Liver (tissue), 3 donors: ENCODE results near the gene GAP43.

Source experiments
- EGR1 ChIP-seq, 2 donors: IDR thresholded peaks; 2 replicates each; pipeline ENCODE4 v1.6.1; 2016 to 2018; ENCODE audit warnings: antibody characterized with exemption in 2 of 2, low read depth in 2 of 2
- FOXA2 ChIP-seq: IDR thresholded peaks from 2 replicates; pipeline ENCODE4 v1.6.1; 2016; ENCODE audit warnings: antibody characterized with exemption
- GABPA ChIP-seq, 2 donors: IDR thresholded peaks in 1 of 2; conservative IDR thresholded peaks in 1 of 2; 2 replicates each; pipeline ENCODE4 v1.6.1; 2016; ENCODE audit warnings: antibody characterized with exemption in 2 of 2, mild to moderate bottlenecking in 1 of 2, moderate library complexity in 1 of 2
- JUND ChIP-seq, 2 donors: IDR thresholded peaks; 2 replicates each; pipeline ENCODE4 v1.6.1; 2016; ENCODE audit warnings: antibody characterized with exemption in 2 of 2
- RAD21 ChIP-seq, 2 donors: IDR thresholded peaks; 2 replicates each; pipeline ENCODE4 v1.6.1; 2016; ENCODE audit warnings: antibody characterized with exemption in 2 of 2, mild to moderate bottlenecking in 2 of 2
- RXRA ChIP-seq, 2 donors: IDR thresholded peaks; 2 replicates each; pipeline ENCODE4 v1.6.1; 2017 to 2018; ENCODE audit warnings: antibody characterized with exemption in 2 of 2, mild to moderate bottlenecking in 1 of 2
- SP1 ChIP-seq: IDR thresholded peaks from 2 replicates; pipeline ENCODE4 v1.6.1; 2018; ENCODE audit warnings: antibody characterized with exemption, mild to moderate bottlenecking
- TAF1 ChIP-seq: conservative IDR thresholded peaks from 2 replicates; pipeline ENCODE4 v1.6.1; 2016; ENCODE audit warnings: antibody characterized with exemption, mild to moderate bottlenecking
- YY1 ChIP-seq: IDR thresholded peaks from 2 replicates; pipeline ENCODE4 v1.6.1; 2016; ENCODE audit warnings: antibody characterized with exemption, mild to moderate bottlenecking
- TF ChIP-seq, protein P1 (sequence below): fragments of 150-350 bp; IDR thresholded peaks from 2 replicates; pipeline ENCODE4 v1.5.1; 2017; ENCODE audit warnings: improper control_type of control experiment, low read depth, low read length; ENCODE audit not compliant: missing input control
- TF ChIP-seq, protein P2 (sequence below): IDR thresholded peaks from 2 replicates; pipeline ENCODE4 v1.6.1; 2016; ENCODE audit warnings: antibody characterized with exemption
- TF ChIP-seq, protein P3 (sequence below): IDR thresholded peaks from 2 replicates; pipeline ENCODE4 v1.6.1; 2016; ENCODE audit warnings: antibody characterized with exemption
- TF ChIP-seq, protein P4 (sequence below): IDR thresholded peaks from 2 replicates; pipeline ENCODE4 v1.6.1; 2016; ENCODE audit warnings: antibody characterized with exemption, mild to moderate bottlenecking
- TF ChIP-seq, protein P5 (sequence below): IDR thresholded peaks from 2 replicates; pipeline ENCODE4 v1.6.1; 2016; ENCODE audit warnings: antibody characterized with exemption
- donor health status: healthy.
- donor health status: healthy.

DNA sequence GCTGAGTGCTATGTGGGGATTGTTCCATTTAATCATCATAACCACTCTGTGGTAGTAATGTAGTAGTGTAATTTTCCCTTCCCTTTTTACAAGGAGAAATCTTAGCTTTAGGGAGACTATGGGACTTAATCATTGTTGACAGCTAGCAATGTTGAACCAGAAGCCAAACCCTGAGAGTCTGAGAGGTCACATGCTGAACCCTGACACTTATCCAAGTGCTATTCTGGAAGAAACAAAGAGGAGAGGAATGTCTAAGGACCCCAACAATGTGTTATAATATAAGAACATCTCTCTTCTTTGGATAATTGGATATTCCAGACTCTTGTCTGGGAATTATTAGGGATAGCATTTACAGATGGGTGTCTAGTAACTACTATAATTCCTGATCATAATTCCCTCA, 58.4 kb downstream of the GAP43 start:
- TF ChIP-seq, protein P1, sequence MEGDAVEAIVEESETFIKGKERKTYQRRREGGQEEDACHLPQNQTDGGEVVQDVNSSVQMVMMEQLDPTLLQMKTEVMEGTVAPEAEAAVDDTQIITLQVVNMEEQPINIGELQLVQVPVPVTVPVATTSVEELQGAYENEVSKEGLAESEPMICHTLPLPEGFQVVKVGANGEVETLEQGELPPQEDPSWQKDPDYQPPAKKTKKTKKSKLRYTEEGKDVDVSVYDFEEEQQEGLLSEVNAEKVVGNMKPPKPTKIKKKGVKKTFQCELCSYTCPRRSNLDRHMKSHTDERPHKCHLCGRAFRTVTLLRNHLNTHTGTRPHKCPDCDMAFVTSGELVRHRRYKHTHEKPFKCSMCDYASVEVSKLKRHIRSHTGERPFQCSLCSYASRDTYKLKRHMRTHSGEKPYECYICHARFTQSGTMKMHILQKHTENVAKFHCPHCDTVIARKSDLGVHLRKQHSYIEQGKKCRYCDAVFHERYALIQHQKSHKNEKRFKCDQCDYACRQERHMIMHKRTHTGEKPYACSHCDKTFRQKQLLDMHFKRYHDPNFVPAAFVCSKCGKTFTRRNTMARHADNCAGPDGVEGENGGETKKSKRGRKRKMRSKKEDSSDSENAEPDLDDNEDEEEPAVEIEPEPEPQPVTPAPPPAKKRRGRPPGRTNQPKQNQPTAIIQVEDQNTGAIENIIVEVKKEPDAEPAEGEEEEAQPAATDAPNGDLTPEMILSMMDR = no peak
- no peak for TF ChIP-seq RXRA (IDR thresholded peaks at IDR 0.05)
- TF ChIP-seq RAD21 (IDR thresholded peaks at IDR 0.05) = no peak
- TF ChIP-seq JUND (IDR thresholded peaks at IDR 0.05) = no peak
- TF ChIP-seq SP1 = no peak
- no peak for TF ChIP-seq TAF1
- TF ChIP-seq GABPA (IDR thresholded peaks at IDR 0.05 in 1 of 2, conservative IDR thresholded peaks at IDR 0.05 in 1 of 2) = no peak
- TF ChIP-seq, protein P2, sequence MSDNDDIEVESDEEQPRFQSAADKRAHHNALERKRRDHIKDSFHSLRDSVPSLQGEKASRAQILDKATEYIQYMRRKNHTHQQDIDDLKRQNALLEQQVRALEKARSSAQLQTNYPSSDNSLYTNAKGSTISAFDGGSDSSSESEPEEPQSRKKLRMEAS = no peak
- TF ChIP-seq YY1 = no peak
- no peak for TF ChIP-seq EGR1 (IDR thresholded peaks at IDR 0.05; ENCODE audit: low read depth in 2 of 2)
- TF ChIP-seq, protein P3, sequence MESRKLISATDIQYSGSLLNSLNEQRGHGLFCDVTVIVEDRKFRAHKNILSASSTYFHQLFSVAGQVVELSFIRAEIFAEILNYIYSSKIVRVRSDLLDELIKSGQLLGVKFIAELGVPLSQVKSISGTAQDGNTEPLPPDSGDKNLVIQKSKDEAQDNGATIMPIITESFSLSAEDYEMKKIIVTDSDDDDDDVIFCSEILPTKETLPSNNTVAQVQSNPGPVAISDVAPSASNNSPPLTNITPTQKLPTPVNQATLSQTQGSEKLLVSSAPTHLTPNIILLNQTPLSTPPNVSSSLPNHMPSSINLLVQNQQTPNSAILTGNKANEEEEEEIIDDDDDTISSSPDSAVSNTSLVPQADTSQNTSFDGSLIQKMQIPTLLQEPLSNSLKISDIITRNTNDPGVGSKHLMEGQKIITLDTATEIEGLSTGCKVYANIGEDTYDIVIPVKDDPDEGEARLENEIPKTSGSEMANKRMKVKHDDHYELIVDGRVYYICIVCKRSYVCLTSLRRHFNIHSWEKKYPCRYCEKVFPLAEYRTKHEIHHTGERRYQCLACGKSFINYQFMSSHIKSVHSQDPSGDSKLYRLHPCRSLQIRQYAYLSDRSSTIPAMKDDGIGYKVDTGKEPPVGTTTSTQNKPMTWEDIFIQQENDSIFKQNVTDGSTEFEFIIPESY = no peak
- TF ChIP-seq, protein P4, sequence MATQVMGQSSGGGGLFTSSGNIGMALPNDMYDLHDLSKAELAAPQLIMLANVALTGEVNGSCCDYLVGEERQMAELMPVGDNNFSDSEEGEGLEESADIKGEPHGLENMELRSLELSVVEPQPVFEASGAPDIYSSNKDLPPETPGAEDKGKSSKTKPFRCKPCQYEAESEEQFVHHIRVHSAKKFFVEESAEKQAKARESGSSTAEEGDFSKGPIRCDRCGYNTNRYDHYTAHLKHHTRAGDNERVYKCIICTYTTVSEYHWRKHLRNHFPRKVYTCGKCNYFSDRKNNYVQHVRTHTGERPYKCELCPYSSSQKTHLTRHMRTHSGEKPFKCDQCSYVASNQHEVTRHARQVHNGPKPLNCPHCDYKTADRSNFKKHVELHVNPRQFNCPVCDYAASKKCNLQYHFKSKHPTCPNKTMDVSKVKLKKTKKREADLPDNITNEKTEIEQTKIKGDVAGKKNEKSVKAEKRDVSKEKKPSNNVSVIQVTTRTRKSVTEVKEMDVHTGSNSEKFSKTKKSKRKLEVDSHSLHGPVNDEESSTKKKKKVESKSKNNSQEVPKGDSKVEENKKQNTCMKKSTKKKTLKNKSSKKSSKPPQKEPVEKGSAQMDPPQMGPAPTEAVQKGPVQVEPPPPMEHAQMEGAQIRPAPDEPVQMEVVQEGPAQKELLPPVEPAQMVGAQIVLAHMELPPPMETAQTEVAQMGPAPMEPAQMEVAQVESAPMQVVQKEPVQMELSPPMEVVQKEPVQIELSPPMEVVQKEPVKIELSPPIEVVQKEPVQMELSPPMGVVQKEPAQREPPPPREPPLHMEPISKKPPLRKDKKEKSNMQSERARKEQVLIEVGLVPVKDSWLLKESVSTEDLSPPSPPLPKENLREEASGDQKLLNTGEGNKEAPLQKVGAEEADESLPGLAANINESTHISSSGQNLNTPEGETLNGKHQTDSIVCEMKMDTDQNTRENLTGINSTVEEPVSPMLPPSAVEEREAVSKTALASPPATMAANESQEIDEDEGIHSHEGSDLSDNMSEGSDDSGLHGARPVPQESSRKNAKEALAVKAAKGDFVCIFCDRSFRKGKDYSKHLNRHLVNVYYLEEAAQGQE = no peak
- TF ChIP-seq, protein P5, sequence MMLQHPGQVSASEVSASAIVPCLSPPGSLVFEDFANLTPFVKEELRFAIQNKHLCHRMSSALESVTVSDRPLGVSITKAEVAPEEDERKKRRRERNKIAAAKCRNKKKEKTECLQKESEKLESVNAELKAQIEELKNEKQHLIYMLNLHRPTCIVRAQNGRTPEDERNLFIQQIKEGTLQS = no peak
- TF ChIP-seq FOXA2 = no peak
